AG08395 (cell line): ENCODE data around the gene ITGAX.
"Not testable (repeated sequence)": the region's sequence is repeated elsewhere in the genome, so short reads cannot be mapped to it uniquely, and the experiment has no call there.

ENCODE experiments used
- DNase-seq: peaks from one replicate; pipeline ENCODE4 v3.0.0; 2012; ENCODE audit warnings: mixed read lengths, low spot score

Gene ITGAX

DNA sequence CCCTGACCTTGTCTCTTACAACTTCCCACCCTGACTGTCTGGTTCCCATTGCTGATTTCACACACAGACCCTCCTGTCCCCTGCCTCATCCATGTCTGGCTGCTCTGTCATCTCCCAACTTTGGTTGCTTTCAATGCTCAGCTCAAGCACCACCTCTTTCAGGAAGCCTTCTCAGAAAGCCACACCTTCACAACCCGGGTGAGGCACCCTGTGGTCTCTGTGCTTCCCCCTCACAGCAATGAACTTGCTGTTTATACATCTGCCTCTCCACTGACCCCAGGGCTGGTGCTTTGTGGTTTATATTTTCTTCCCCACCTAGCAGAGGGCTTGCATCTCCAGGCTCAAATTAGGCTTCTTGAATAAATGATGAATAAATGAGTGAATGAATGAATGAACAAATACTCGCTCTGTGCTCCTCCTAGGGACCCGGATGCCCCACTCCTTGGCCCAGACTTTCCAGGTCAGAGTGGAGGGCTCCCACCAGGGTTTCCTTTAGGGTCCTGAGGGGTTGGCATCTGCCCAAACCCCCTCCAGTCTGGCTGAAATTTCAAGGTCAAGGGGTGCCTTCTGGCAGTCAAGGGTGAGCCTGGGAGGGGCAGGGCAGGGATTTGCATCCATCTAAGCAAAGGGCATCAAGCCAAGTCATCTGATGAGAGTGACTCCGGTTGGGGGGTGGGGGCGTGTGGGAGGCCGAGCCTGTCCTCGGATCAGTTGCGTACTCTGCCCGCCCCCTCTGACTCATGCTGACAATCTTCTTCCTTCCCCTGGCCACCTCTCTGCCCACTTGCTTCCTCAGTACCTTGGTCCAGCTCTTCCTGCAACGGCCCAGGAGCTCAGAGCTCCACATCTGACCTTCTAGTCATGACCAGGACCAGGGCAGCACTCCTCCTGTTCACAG, at the start of gene ITGAX:
Gene ITGAX (plus strand): TSS at position 783 of the 898 bp plus-strand sequence. CDS start 79 bp downstream, at position 862.
- no peak for DNase-seq

GRCh38 chr16:31305219-31305618, 49.8 kb upstream of the ITGAX start:
- no peak for DNase-seq

- DNase-seq = not testable (repeated sequence)
Measured at GRCh38 chr16:31308381-31308780, 46.6 kb upstream of the ITGAX start.

DNA sequence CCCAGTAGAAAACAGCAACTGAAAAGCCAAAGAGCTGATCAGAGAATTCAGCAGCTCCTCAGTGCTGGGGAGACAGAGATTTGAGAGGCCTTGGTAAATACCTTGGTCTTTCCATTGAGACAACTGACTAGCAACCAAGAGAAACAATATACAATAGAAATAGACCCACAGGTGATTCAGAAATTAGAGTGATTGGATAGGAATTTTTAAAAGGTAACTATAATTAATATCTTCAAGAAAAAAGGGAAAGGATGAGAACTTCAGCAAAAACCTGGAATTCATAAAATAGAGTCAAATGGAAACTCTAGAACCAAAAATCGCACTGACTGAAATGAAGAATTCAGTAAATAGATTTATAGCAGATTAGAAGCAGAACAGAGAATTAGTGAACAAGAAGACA, 32.5 kb upstream of the ITGAX start:
- no peak for DNase-seq

DNA sequence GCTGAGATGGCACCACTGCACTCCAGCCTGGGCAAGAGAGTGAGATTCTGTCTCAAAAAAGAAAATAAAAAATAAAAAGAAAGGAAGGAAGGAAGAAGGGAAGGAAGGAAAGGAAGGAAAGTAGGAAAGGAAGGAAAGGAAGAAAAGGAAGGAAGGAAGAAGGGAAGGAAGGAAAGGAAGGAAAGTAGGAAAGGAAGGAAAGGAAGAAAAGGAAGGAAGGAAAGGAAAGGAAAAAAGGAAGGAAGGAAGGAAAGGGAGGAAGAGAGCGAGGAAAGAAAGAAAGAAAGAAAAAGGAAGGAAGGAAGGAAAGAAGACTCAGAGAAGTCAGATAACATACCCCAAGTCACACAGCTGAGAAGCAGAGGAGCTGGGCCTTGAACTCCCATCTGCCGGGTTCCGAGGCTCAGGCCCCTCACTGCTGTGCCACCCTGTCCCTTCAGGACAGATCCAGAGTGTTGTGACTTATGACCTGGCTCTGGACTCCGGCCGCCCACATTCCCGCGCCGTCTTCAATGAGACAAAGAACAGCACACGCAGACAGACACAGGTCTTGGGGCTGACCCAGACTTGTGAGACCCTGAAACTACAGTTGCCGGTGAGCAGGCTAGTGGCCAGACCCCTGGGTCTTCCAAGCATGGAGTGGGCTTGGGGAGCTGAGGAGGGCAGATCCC, 30.9 kb upstream of the ITGAX start:
- DNase-seq = no peak

DNA sequence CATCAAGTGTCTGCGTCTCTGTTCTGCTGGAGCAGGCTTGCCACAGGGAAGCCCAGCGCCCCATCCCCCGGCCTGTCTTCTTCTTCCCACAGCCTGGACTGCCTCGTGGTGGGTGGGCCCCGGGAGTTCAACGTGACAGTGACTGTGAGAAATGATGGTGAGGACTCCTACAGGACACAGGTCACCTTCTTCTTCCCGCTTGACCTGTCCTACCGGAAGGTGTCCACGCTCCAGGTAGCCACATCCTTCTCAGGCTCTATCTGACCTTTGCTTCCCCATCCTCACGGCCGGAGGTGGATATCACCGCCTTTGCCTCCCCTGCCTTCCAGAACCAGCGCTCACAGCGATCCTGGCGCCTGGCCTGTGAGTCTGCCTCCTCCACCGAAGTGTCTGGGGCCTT, 29.8 kb upstream of the ITGAX start:
- DNase-seq = no peak

GRCh38 chr16:31327646-31328225, 27.2 kb upstream of the ITGAX start:
- DNase-seq = no peak

GRCh38 chr16:31328322-31329052, 26.5 kb upstream of the ITGAX start:
- DNase-seq = no peak

- DNase-seq = no peak
Measured at GRCh38 chr16:31329671-31330552, 25.1 kb upstream of the ITGAX start.

- DNase-seq = no peak
Measured at GRCh38 chr16:31330553-31330890, 24.5 kb upstream of the ITGAX start.

DNA sequence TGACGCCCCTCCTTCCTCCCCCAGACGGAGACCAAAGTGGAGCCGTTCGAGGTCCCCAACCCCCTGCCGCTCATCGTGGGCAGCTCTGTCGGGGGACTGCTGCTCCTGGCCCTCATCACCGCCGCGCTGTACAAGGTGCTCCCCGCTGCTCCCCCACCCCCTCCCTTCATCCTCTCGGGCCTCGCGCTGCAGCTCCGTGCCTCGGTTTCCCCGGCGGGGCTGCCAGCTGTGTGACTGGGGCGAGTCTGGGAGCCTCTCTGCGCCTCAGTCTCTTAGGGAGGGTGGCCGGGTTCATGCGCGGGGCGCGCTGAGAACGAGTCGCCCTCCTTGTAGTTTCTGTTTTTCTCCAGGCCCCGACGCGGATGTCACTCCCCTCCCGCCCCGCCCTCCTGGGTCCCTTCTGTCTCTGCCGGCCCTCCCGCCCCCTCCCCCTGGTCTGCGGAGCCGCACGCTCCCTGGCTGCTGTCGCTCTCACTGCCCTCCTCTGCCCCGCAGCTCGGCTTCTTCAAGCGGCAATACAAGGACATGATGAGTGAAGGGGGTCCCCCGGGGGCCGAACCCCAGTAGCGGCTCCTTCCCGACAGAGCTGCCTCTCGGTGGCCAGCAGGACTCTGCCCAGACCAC, 23.7 kb upstream of the ITGAX start:
- no peak for DNase-seq

DNA sequence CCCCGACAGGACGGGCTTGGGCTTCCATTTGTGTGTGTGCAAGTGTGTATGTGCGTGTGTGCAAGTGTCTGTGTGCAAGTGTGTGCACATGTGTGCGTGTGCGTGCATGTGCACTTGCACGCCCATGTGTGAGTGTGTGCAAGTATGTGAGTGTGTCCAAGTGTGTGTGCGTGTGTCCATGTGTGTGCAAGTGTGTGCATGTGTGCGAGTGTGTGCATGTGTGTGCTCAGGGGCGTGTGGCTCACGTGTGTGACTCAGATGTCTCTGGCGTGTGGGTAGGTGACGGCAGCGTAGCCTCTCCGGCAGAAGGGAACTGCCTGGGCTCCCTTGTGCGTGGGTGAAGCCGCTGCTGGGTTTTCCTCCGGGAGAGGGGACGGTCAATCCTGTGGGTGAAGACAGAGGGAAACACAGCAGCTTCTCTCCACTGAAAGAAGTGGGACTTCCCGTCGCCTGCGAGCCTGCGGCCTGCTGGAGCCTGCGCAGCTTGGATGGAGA, 23.1 kb upstream of the ITGAX start:
- no peak for DNase-seq

- DNase-seq = no peak
Measured at GRCh38 chr16:31332544-31332943, 22.4 kb upstream of the ITGAX start.

GRCh38 chr16:31333686-31334649, 21.0 kb upstream of the ITGAX start:
- no peak for DNase-seq

DNA sequence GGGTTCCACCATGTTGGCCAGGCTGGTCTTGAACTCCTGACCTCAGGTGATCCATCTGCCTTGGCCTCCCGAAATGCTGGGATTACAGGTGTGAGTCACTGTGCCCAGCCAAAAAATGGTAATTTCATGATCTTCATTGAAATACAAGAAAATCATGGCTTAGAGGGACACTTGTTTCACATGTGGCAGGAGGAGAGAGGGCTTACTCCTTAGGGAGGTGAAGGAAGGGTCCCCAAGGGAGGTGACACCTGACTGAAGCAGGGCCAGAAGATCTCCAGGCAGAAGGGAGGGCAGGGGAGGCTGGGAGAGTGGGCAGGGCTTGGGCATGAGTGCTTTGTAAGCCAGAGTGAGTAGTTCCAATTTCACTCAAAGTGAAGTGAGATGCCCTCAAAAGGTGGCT, 20.0 kb upstream of the ITGAX start:
- DNase-seq = no peak

- DNase-seq = no peak
Measured at GRCh38 chr16:31335431-31335830, 19.5 kb upstream of the ITGAX start.

DNA sequence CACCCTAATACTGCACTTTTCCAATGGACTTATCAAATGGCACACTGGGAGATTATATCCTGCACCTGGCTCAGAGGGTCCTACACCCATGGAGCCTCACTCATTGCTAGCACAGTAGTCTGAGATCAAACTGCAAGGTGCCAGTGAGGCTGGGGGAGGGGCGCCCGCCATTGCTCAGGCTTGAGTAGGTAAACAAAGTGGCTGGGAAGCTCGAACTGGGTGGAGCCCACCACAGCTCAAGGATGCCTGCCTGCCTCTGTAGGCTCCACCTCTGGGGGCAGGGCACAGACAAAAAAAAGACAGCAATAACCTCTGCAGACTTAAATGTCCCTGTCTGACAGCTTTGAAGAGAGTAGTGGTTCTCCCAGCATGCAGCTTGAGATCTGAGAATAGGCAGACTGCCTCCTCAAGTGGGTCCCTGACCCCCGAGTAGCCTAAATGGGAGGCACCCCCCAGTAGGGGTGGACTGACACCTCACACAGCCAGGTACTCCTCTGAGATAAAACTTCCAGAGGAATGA, 16.8 kb upstream of the ITGAX start:
- not testable (repeated sequence) for DNase-seq

DNA sequence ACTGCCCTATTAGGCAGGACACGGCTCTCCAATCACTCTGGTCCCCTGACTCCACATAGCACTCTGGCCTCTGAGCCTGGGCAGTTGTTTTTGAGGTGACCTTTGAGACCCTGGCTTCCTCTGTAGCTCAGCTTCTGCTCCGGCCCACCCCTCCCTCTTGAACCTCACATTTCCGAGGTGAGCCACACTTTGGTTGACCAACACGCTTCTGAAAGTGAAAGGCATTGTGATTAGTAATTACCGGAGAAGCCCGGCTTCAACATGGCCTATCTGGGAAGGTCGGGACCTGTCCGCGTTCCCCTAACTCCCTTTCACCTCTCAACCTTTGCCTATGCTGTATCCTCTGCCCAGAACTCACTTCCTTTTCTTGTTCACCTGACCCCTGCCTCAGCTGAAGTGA, 10.3 kb upstream of the ITGAX start:
- DNase-seq = no peak

DNA sequence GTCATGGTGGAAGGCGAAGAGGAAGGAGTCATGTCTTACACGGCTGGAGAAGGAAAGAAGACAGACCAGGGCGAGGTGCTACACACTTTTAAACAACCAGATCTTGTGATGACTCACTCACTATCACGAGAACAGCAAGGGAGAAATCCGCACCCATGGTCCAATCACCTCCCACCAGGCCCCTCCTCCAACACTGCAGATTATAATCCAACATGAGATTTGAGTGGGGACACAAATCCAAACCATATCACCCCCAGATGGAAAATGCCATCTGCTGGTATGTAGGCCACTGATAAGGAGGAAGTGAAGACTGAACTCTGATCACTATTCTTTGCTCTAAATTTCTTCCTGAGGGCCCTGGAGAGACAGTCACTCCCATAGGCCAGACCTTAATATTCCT, 7.5 kb upstream of the ITGAX start:
- DNase-seq = no peak
